AG09319 (cell line): ENCODE results near the gene ARNT2.

ENCODE experiments used
- DNase-seq: peaks from one replicate; pipeline ENCODE4 v3.0.0-alpha.2; 2010; ENCODE audit warnings: low read depth; ENCODE audit errors: extremely low read depth
- CTCF ChIP-seq: IDR thresholded peaks from 2 replicates; pipeline ENCODE4 v1.5.1; 2011; ENCODE audit warnings: low read depth, mild to moderate bottlenecking, inconsistent platforms, low read length, moderate library complexity

Gene ARNT2

GRCh38 chr15:80601256-80601655, 197.1 kb downstream of the ARNT2 start:
- DNase-seq, result no peak
- no peak for TF ChIP-seq CTCF

DNA sequence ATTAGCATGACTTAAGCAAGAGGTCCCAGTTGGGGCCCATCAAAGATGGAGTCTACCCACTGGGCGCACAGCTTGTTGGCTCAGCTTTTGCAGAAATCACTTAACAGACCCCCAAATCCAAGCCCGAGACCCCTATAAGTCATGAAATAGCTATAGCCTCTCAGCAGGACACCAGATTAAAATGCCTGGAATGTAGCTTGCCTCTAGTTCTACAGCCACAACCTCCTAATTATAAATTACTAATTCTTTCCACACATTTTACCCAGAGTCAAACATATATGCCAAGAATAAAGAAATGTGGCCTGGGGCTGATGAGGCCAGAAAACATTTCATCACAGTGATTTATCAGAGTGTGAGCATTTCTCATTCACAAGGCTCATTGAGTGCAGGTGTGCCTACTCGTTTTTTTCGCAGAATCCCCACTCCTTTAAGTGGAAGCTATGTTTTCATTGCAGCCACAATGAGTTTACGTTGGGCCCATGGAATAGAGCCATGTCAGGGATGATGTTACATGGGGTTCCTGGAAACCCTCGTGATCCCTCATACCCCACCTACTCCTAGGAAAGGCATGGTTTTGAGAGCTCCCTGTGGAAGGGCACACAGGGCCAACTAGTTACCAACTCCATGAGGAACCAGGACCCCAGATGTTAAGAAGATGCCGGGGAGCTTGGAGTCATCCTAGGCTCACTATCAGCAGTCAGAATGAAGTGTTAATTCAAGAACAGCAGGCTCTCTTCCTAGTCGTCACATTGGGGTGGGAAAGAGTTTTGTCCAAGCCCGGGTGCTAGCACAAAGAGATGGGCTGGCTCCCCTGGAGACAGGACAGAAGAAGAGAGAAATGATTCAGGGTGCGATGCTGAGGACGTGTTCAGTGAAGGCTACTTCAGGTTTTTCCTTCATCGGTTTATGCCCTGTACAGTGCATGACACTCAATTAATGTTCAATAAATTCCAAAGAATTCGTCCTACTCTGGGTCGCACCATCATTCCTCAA, 200.7 kb downstream of the ARNT2 start:
- no peak for DNase-seq
- TF ChIP-seq CTCF, result no peak

DNA sequence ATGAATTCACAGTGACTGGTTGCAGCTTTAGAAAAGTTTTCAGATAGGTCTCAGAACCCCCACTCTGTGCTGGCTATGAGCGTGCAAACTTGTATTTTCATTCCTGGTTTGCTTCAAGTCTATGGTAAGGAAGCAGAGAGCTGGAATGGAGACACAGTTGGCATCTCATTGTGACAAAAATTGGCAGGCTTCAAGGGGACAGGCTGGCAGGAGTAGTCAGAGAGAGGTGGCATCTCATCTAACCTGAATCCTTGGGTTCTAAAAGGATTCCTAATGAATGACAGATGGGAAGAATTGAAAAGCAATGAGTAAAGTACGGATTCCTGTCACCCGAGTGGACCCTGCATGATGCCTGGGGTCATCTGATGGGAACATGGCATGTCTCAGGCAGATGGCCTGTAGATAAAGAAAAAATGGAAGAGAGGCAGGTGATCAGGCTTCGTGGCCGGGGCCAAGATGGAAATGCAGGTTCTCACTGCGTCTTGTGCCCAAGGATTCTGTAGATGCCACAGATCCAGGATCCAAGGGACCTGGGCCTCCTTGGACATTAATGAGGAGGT, 201.5 kb downstream of the ARNT2 start:
- TF ChIP-seq CTCF, result no peak
- DNase-seq, result no peak

- no peak for TF ChIP-seq CTCF
- DNase-seq, result no peak
These were observed 202.4 kb downstream of the ARNT2 start for GRCh38 chr15:80606511-80607071.

DNA sequence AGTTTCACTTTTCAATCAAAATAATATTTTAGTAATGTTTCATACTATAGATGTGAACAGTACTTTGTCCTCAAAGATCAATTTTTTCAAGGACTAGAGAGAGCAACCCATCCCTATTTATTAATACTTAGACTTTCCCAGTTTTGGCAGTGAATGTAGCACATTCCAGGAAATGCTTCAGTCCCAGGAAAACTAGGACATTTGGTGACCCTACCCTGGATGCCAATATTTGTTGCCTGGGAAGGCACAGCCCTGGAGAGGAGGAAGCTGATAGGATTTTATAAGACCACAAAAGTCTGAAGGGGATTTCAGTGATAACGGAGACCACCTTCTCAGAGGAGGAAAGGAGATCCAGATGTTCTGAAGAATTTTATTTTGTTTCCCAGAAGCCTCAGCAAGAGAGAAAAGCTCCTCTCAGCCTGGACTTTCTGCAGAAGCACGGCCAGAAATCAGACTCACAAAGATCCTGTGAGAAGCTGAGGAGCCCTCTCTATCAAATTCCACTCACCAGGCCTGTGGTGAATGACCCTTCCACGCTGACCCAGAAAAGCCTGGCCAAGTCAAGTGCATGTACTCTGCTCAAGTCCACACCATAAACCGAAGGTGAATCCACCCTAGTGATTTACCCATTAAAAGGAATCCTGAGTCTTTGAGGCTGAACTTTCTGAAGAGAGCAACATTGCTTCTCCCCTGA, 203.3 kb downstream of the ARNT2 start:
- no peak for DNase-seq
- TF ChIP-seq CTCF, result no peak

DNA sequence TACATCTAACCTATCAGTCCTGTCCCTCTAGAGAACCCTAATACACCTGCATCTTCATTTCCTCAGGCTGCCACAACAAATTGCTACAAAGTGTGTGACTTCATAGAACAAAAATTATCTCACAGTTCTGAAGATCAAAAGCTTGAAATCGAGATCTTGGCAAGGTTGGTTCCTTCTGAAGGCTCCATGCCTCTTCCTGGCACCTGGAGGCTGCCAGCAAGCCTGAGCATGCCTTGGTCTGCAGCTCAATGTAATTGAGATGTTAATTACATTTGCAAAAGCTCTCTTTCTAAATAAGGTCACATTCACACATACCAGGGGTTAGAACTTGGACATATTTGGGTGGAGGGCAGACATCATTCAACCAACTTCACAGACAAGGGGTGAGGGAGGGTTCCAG, 204.5 kb downstream of the ARNT2 start:
- TF ChIP-seq CTCF, result no peak
- no peak for DNase-seq
